ENCODE measurements around the gene PACRG. TPM values are rescaled to one million over a fixed set of nuclear protein-coding genes. Genes with fewer than 3 reads are reported as not detected.

The PACRG gene
- total RNA-seq, 1 experiment from 2014 or later, result 0.44 TPM

GRCh38 chr6:163159110-163159509 lies 431.3 kb downstream of the PACRG start:
- Mint-ChIP-seq H3K4me1 (no peaks in the 10 kb centered on the region), H3K27ac (no peak overlapping the region), H3K9me3 (0 out of 2 replicates have a peak, but pooled peaks cover 3% of the 10 kb centered on the region), H3K27me3 (ENCODE audit: low read depth) (no peaks in the 10 kb centered on the region; the same call in 1 of the 2 replicates), H3K4me3 (no peak overlapping the region), H3K36me3 (no peaks in the 10 kb centered on the region)
- no peak for ATAC-seq
- DNase-seq (ENCODE audit: low spot score), result no peak
- no peak for TF ChIP-seq RORB (CRISPR knock-in tag; IDR thresholded peaks at IDR 0.05)
- TF ChIP-seq HMGA2 (CRISPR knock-in tag; IDR thresholded peaks at IDR 0.05), result peak; percentile 91; the same call in 1 of the 2 replicates
- POLR2A ChIA-PET, result no interaction called here
- CTCF ChIA-PET, result interaction anchor here (0.6 to 1.6 kb wide), 2 partner anchors 11 to 512 kb away, joined by 4 to 5 read pairs; no protein-coding TSS in a partner anchor

GRCh38 chr6:163159689-163160088 lies 431.9 kb downstream of the PACRG start:
- H3K4me3 Mint-ChIP-seq, result no peak overlapping the region
- DNase-seq (ENCODE audit: low spot score), result no peak
- H3K9me3 Mint-ChIP-seq, result 0 out of 2 replicates have a peak, but pooled peaks cover 3% of the 10 kb centered on the region
- no peak overlapping the region for H3K27ac Mint-ChIP-seq
- ChIA-PET CTCF (interaction anchor here (1.6 kb wide), 1 partner anchor 10 kb away, joined by 5 read pairs; no protein-coding TSS in a partner anchor), POLR2A (no interaction called here)
- H3K36me3 Mint-ChIP-seq, result no peaks in the 10 kb centered on the region
- no peak for ATAC-seq
- H3K27me3 Mint-ChIP-seq (ENCODE audit: low read depth), result no peaks in the 10 kb centered on the region; the same call in 1 of the 2 replicates
- H3K4me1 Mint-ChIP-seq, result no peaks in the 10 kb centered on the region
- no peak for TF ChIP-seq ERG (CRISPR knock-in tag; IDR thresholded peaks at IDR 0.05)
- no peak for TF ChIP-seq NFATC4 (CRISPR knock-in tag; IDR thresholded peaks at IDR 0.05)
- TF ChIP-seq ZNF396 (CRISPR knock-in tag; IDR thresholded peaks at IDR 0.05; ENCODE audit: borderline replicate concordance), result no peak
- no peak for TF ChIP-seq AFF4 (CRISPR knock-in tag; IDR thresholded peaks at IDR 0.05; ENCODE audit: borderline replicate concordance)

- no peak overlapping the region for H3K27ac Mint-ChIP-seq
- no peak overlapping the region for H3K4me3 Mint-ChIP-seq
- H3K9me3 Mint-ChIP-seq, result 0 out of 2 replicates have a peak, but pooled peaks cover 3% of the 10 kb centered on the region
- TF ChIP-seq RORB (CRISPR knock-in tag; IDR thresholded peaks at IDR 0.05), result no peak
- no peak for TF ChIP-seq ZNF396 (CRISPR knock-in tag; IDR thresholded peaks at IDR 0.05; ENCODE audit: borderline replicate concordance)
- no peak for TF ChIP-seq CDX4 (CRISPR knock-in tag; IDR thresholded peaks at IDR 0.05; ENCODE audit: borderline replicate concordance)
- POLR2A ChIA-PET, result no interaction called here
- ATAC-seq (no peak), DNase-seq (ENCODE audit: low spot score) (no peak)
- no peaks in the 10 kb centered on the region for H3K36me3 Mint-ChIP-seq
- no peaks in the 10 kb centered on the region for H3K27me3 Mint-ChIP-seq (ENCODE audit: low read depth)
- no peaks in the 10 kb centered on the region for H3K4me1 Mint-ChIP-seq
- CTCF ChIA-PET, result no interaction called here
Observed at GRCh38 chr6:163162007-163162873, 434.5 kb downstream of the PACRG start.

GRCh38 chr6:163162874-163163213 lies 435.1 kb downstream of the PACRG start:
- no peaks in the 10 kb centered on the region for H3K4me1 Mint-ChIP-seq
- no peak overlapping the region for H3K4me3 Mint-ChIP-seq
- 0 out of 2 replicates have a peak, but pooled peaks cover 3% of the 10 kb centered on the region for H3K9me3 Mint-ChIP-seq
- no peak for DNase-seq (ENCODE audit: low spot score)
- peak; percentile 38; the same call in 1 of the 2 replicates for ATAC-seq
- H3K27me3 Mint-ChIP-seq (ENCODE audit: low read depth), result no peaks in the 10 kb centered on the region
- no peak overlapping the region for H3K27ac Mint-ChIP-seq
- no peaks in the 10 kb centered on the region for H3K36me3 Mint-ChIP-seq
- ChIA-PET CTCF (no interaction called here), POLR2A (no interaction called here)
- no peak for TF ChIP-seq PRDM15 (CRISPR knock-in tag; IDR thresholded peaks at IDR 0.05)
- no peak for TF ChIP-seq JUN (CRISPR knock-in tag; IDR thresholded peaks at IDR 0.05)
- no peak for TF ChIP-seq E2F1 (CRISPR knock-in tag; IDR thresholded peaks at IDR 0.05)
- no peak for TF ChIP-seq ZNF281 (CRISPR knock-in tag; IDR thresholded peaks at IDR 0.05)
- no peak for TF ChIP-seq CDX4 (CRISPR knock-in tag; IDR thresholded peaks at IDR 0.05; ENCODE audit: borderline replicate concordance)
